OCI-LY7 (cell line): ENCODE results near the gene HS3ST2. TPM values are rescaled to one million over a fixed set of nuclear protein-coding genes. Genes with fewer than 3 reads are reported as not detected.

Experiments used
- BruUV-seq: library from RNA; stranded (reverse); fragments of 400-500 nt; replicated peaks from 2 replicates; lab custom pipeline; 2021; lab: Mats Ljungman, UMichigan
- CTCF ChIA-PET: fragments of 300-600 bp; sonication (Branson Sonifier 250); formaldehyde crosslinking; loops from one replicate; lab custom pipeline; 2022; ENCODE audit warnings: antibody characterized with exemption; ENCODE audit not compliant: unreplicated experiment; lab: Charles Lee
- POLR2A ChIA-PET: fragments of 300-600 bp; sonication (Branson Sonifier 250); formaldehyde crosslinking; loops from one replicate; lab custom pipeline; 2022; ENCODE audit warnings: antibody characterized with exemption; lab: Charles Lee
- DNase-seq: peaks from one replicate; pipeline ENCODE4 v3.0.0-alpha.2; 2015; ENCODE audit warnings: low spot score
- H2AFZ ChIP-seq: fragments of 200-600 bp; sonication (generic), shearing (Covaris generic); 2 replicates; pipeline ENCODE4 v1.6.1; 2014; ENCODE audit warnings: mild to moderate bottlenecking, antibody characterized with exemption, low read length, moderate library complexity
- H3K27ac ChIP-seq: fragments of 200-600 bp; sonication (generic); 2 replicates; pipeline ENCODE4 v1.5.1; 2014; ENCODE audit warnings: mixed run types, low read depth, mild to moderate bottlenecking, moderate library complexity, low read length, inconsistent platforms; ENCODE audit not compliant: poor library complexity, severe bottlenecking
- H3K36me3 ChIP-seq: fragments of 200-600 bp; sonication (generic); 2 replicates; pipeline ENCODE4 v1.6.1; 2014; ENCODE audit warnings: mild to moderate bottlenecking, antibody characterized with exemption, low read length, moderate library complexity, mixed read lengths; ENCODE audit not compliant: insufficient read depth
- H3K4me1 ChIP-seq: fragments of 200-600 bp; sonication (generic); 2 replicates; pipeline ENCODE4 v1.5.1; 2014; ENCODE audit warnings: mild to moderate bottlenecking, low read length; ENCODE audit not compliant: insufficient read depth, poor library complexity, severe bottlenecking
- H3K4me2 ChIP-seq: fragments of 200-600 bp; sonication (generic); 2 replicates; pipeline ENCODE4 v1.6.1; 2014; ENCODE audit warnings: mild to moderate bottlenecking, low read length
- H3K4me3 ChIP-seq: fragments of 200-600 bp; sonication (generic); 2 replicates; pipeline ENCODE4 v1.5.1; 2014; ENCODE audit warnings: mild to moderate bottlenecking, low read depth, low read length; ENCODE audit not compliant: poor library complexity, severe bottlenecking
- H3K79me2 ChIP-seq: fragments of 200-600 bp; sonication (generic); 2 replicates; pipeline ENCODE4 v1.6.1; 2016; ENCODE audit warnings: low read depth, mild to moderate bottlenecking, low read length, moderate library complexity, mixed read lengths; ENCODE audit not compliant: insufficient read depth
- H3K9me2 ChIP-seq: fragments of 200-600 bp; sonication (generic); 2 replicates; pipeline ENCODE4 v1.6.1; 2016; ENCODE audit warnings: mild to moderate bottlenecking, low read length, mixed read lengths; ENCODE audit not compliant: insufficient read depth
- H3K9me3 ChIP-seq: fragments of 200-600 bp; sonication (generic); 2 replicates; pipeline ENCODE4 v1.6.1; 2014; ENCODE audit warnings: mild to moderate bottlenecking, mixed run types, low read length, mixed read lengths
- H4K20me1 ChIP-seq: fragments of 200-600 bp; sonication (generic); 2 replicates; pipeline ENCODE4 v1.6.1; 2014; ENCODE audit warnings: mild to moderate bottlenecking, antibody characterized with exemption, low read length, moderate library complexity, mixed read lengths; ENCODE audit not compliant: insufficient read depth
- CTCF ChIP-seq: fragments of 200-600 bp; sonication (generic); conservative IDR thresholded peaks from 2 replicates; pipeline ENCODE4 v1.5.1; 2014; ENCODE audit warnings: mild to moderate bottlenecking, antibody characterized with exemption, low read length, moderate library complexity, mixed read lengths
- EZH2phosphoT487 ChIP-seq: fragments of 200-600 bp; sonication (generic); IDR thresholded peaks from 2 replicates; pipeline ENCODE4 v1.6.1; 2018; ENCODE audit warnings: low read depth, borderline replicate concordance, mild to moderate bottlenecking, mixed run types, antibody characterized with exemption, low read length, moderate library complexity, mixed read lengths
- intact Hi-C: fragments of 100-400 bp; cut with micrococcal nuclease; formaldehyde crosslinking; loops from one replicate; pipeline ENCODE4 v1.10.0; 2022; ENCODE audit not compliant: unreplicated experiment
- total RNA-seq, 2 experiments: library from RNA; depleted of rRNA in 1 of 2; stranded (reverse); fragments of >200 nt in 1 of 2; shearing (Covaris generic) in 1 of 2; gene quantifications; 2 replicates each; pipeline ENCODE4 v1.2.3, GENCODE V29; 2014 to 2022

Gene HS3ST2
- total RNA-seq, 2 experiments from 2014 or later: not detected

GRCh38 chr16:22928882-22929435 lies 115.0 kb downstream of the HS3ST2 start:
- Histone ChIP-seq H3K27ac (no peak overlapping the region), H3K4me3 (no peak overlapping the region), H2AFZ (no peak overlapping the region), H4K20me1 (no peaks in the 10 kb centered on the region), H3K9me2 (no peaks in the 10 kb centered on the region), H3K79me2 (no peaks in the 10 kb centered on the region), H3K4me1 (peaks cover 12% of the 10 kb centered on the region), H3K4me2 (no peak overlapping the region), H3K36me3 (no peaks in the 10 kb centered on the region), H3K9me3 (no peaks in the 10 kb centered on the region)
- no peak for TF ChIP-seq CTCF
- no peak for TF ChIP-seq EZH2phosphoT487
- DNase-seq: no peak
- ChIA-PET CTCF (no interaction called here), POLR2A (interaction anchor here (0.6 kb wide), 1 partner anchor 87 kb away, joined by 3 read pairs; no protein-coding TSS in a partner anchor)
- no TSS peak for BruUV-seq
- intact Hi-C loops: no loop called here

DNA sequence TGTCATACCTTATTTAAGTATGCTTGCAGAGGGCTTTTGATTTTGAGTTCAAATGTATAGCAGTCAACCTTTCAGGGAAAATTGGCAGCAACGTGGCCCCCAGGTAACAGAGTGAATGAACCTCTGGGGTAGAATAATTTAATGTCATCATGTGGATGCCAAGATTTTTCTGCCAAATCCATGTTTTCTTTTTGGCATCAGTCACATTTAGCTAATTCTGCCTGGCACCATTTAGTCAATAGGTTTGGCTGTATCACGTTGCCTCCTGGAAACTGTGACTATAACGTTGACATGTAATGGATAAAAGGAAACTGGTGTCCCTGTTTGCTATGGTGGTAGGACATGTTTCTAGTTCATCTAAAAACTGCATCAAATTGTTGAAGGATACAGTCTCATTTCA lies 115.5 kb downstream of the HS3ST2 start:
- TF ChIP-seq CTCF: no peak
- TF ChIP-seq EZH2phosphoT487: no peak
- intact Hi-C loops: no loop called here
- ChIA-PET CTCF (no interaction called here), POLR2A (interaction anchor here (0.6 kb wide), 1 partner anchor 88 kb away, joined by 3 read pairs; no protein-coding TSS in a partner anchor)
- H2AFZ ChIP-seq: no peak overlapping the region
- no peaks in the 10 kb centered on the region for H4K20me1 ChIP-seq
- H3K4me3 ChIP-seq: no peak overlapping the region
- H3K4me2 ChIP-seq: no peak overlapping the region
- H3K27ac ChIP-seq: no peak overlapping the region
- no TSS peak for BruUV-seq
- no peak for DNase-seq
- H3K4me1 ChIP-seq: peaks cover 12% of the 10 kb centered on the region
- no peaks in the 10 kb centered on the region for H3K79me2 ChIP-seq
- H3K9me2 ChIP-seq: no peaks in the 10 kb centered on the region
- H3K9me3 ChIP-seq: no peaks in the 10 kb centered on the region
- H3K36me3 ChIP-seq: no peaks in the 10 kb centered on the region

DNA sequence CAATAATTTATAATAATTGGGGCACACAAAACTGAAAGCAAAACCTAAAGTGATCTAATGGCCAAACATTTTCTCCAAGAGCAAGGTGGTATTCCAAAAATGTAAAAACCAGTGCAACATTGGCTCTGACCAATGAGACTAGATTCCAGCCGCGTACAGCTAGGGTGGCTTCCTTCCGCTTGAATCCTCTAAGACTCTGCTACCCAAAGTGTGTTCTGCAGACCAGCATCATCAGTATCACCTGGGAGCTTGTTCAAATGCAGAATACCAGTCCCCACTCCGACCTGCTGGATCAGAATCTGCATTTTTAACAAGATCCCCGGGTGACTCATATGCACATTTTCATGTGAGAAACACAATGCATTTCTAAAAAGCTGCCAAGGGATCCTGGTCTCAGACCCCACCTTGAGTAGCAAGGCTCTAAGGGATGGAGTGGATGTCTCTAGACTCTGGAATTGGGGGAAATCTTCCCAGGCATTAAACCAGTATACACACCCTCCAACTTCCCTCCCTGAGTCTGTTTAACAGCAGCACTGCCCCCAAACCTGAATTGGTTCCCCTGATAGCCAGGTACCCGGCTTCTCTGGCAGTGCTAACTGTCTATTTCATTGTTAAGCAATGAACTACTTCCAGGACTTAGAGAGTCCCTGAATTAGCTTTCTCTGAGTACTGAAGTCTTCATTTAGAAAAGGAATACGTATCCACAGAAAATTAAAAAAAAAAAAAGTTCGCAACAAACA lies 118.2 kb downstream of the HS3ST2 start:
- Histone ChIP-seq H4K20me1 (no peaks in the 10 kb centered on the region), H3K27ac (no peak overlapping the region), H3K9me3 (no peaks in the 10 kb centered on the region), H3K36me3 (no peaks in the 10 kb centered on the region), H3K4me3 (no peak overlapping the region), H3K79me2 (no peaks in the 10 kb centered on the region), H3K4me1 (peaks cover 12% of the 10 kb centered on the region), H3K4me2 (no peak overlapping the region), H2AFZ (no peak overlapping the region), H3K9me2 (no peaks in the 10 kb centered on the region)
- intact Hi-C loops: no loop called here
- ChIA-PET CTCF (no interaction called here), POLR2A (no interaction called here)
- TF ChIP-seq CTCF: no peak
- DNase-seq: no peak
- no TSS peak for BruUV-seq
